Endodermal cell (in vitro differentiated cells): ENCODE results near the gene CDHR1. TPM values are rescaled to one million over a fixed set of nuclear protein-coding genes. Genes with fewer than 3 reads are reported as not detected.

Experiments used
- DNase-seq: peaks from one replicate; pipeline ENCODE4 v3.0.0-alpha.2; 2017
- H3K27ac ChIP-seq: 2 replicates; pipeline ENCODE4 v1.5.1; 2013; ENCODE audit warnings: mild to moderate bottlenecking, low read depth, low read length, moderate library complexity
- H3K27me3 ChIP-seq: 2 replicates; pipeline ENCODE4 v1.6.1; 2013; ENCODE audit warnings: mild to moderate bottlenecking, low read length, moderate library complexity; ENCODE audit not compliant: insufficient read depth, control insufficient read depth, poor library complexity, severe bottlenecking
- H3K36me3 ChIP-seq: 2 replicates; pipeline ENCODE4 v1.7.0; 2013; ENCODE audit warnings: mild to moderate bottlenecking, low read length, moderate library complexity; ENCODE audit not compliant: control insufficient read depth, insufficient read depth
- H3K4me1 ChIP-seq: one replicate; pipeline ENCODE4 v1.7.0; 2013; ENCODE audit warnings: low read length; ENCODE audit not compliant: control insufficient read depth, insufficient read depth
- H3K4me3 ChIP-seq: 2 replicates; pipeline ENCODE4 v1.5.1; 2013; ENCODE audit warnings: mild to moderate bottlenecking, low read length, moderate library complexity
- H3K9ac ChIP-seq: 2 replicates; pipeline ENCODE4 v1.6.1; 2013; ENCODE audit warnings: mild to moderate bottlenecking, low read length, moderate library complexity; ENCODE audit not compliant: poor library complexity, severe bottlenecking; ENCODE audit errors: extremely low read depth
- H3K9me3 ChIP-seq: 2 replicates; pipeline ENCODE4 v1.6.1; 2013; ENCODE audit warnings: mild to moderate bottlenecking, low read length, moderate library complexity; ENCODE audit not compliant: control insufficient read depth
- H3K27ac Mint-ChIP-seq: 2 replicates; pipeline ENCODE4 v1.8.0; 2020; ENCODE audit warnings: mixed read lengths
- H3K27me3 Mint-ChIP-seq: 2 replicates; pipeline ENCODE4 v1.8.0; 2021; ENCODE audit warnings: mild to moderate bottlenecking, mixed read lengths; ENCODE audit not compliant: insufficient read depth
- H3K36me3 Mint-ChIP-seq: 2 replicates; pipeline ENCODE4 v1.8.0; 2020; ENCODE audit warnings: low read depth, mixed read lengths
- H3K4me1 Mint-ChIP-seq: 2 replicates; pipeline ENCODE4 v1.8.0; 2020; ENCODE audit warnings: mixed read lengths
- H3K4me3 Mint-ChIP-seq: 2 replicates; pipeline ENCODE4 v1.8.0; 2020; ENCODE audit warnings: mild to moderate bottlenecking, moderate library complexity, mixed read lengths
- H3K9me3 Mint-ChIP-seq: 2 replicates; pipeline ENCODE4 v1.8.0; 2020; ENCODE audit warnings: mild to moderate bottlenecking, mixed read lengths
- WGBS, 2 experiments: methylation state at CpG; one replicate each; pipeline versions ENCODE4 v1.1.5 to v1.1.7; 2013; ENCODE audit warnings: missing lambda C conversion rate in 2 of 2, mixed read lengths in 1 of 2; ENCODE audit not compliant: insufficient coverage in 1 of 2, insufficient read length in 1 of 2; 5-methylcytosine and 5-hydroxymethylcytosine counted together
- total RNA-seq, 2 donors: library from RNA; stranded (reverse); fragmentation: NEBNext Ultra II Directional in 1 of 2; extraction: Animal tissue kit (Norgen Biotek cat#: 25700) in 1 of 2; gene quantifications; 2 replicates in 1 of 2; 3 replicates in 1 of 2; pipeline ENCODE4 v1.2.1, GENCODE V29; 2021
- TF ChIP-seq, protein P1 (sequence below): fragments of 200-600 bp; sonication (generic); conservative IDR thresholded peaks from 2 replicates; pipeline ENCODE4 v1.5.0; 2021; ENCODE audit warnings: antibody characterized with exemption, mild to moderate bottlenecking

The CDHR1 gene
- total RNA-seq, 2 donors from 2014 or later, result 0.77 to 4.1 TPM

DNA sequence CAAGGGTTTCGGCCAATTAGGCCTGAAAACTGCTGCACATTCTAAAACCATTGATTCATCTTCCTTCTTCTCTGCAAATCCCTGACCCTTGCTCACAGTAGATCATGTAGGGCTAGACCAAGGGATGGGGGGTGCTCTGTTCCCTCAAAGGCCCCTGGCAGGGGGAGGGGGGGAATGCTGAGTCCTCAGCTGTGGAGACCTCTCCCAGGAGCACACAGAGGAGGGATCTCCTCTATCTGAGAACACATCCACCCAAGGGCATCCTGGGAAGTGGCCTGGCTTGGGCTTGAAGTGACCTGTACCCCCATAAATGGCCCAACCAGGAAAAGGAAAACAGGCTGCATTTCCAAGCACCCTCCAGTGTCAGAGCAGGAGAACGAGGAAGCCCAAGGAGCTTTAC is 1.0 kb upstream of the CDHR1 start:
- no peak overlapping the region for H3K4me3 ChIP-seq
- no peaks in the 10 kb centered on the region for H3K36me3 ChIP-seq
- no peak overlapping the region for H3K9ac ChIP-seq
- no peak overlapping the region for H3K27ac ChIP-seq
- no peaks in the 10 kb centered on the region for H3K9me3 ChIP-seq
- H3K27me3 ChIP-seq, result peaks cover 89% of the 10 kb centered on the region
- peaks cover 11% of the 10 kb centered on the region for H3K4me1 Mint-ChIP-seq
- H3K36me3 Mint-ChIP-seq, result no peaks in the 10 kb centered on the region
- 90 to 100% methylated on average over 2 of the region's 2 CpGs for WGBS, 2 experiments
- H3K4me1 ChIP-seq, result no peaks in the 10 kb centered on the region
- peaks cover 81% of the 10 kb centered on the region for H3K27me3 Mint-ChIP-seq
- H3K4me3 Mint-ChIP-seq, result no peak overlapping the region
- H3K27ac Mint-ChIP-seq, result no peak overlapping the region
- TF ChIP-seq, protein P1, sequence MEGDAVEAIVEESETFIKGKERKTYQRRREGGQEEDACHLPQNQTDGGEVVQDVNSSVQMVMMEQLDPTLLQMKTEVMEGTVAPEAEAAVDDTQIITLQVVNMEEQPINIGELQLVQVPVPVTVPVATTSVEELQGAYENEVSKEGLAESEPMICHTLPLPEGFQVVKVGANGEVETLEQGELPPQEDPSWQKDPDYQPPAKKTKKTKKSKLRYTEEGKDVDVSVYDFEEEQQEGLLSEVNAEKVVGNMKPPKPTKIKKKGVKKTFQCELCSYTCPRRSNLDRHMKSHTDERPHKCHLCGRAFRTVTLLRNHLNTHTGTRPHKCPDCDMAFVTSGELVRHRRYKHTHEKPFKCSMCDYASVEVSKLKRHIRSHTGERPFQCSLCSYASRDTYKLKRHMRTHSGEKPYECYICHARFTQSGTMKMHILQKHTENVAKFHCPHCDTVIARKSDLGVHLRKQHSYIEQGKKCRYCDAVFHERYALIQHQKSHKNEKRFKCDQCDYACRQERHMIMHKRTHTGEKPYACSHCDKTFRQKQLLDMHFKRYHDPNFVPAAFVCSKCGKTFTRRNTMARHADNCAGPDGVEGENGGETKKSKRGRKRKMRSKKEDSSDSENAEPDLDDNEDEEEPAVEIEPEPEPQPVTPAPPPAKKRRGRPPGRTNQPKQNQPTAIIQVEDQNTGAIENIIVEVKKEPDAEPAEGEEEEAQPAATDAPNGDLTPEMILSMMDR, result no peak
- H3K9me3 Mint-ChIP-seq, result no peaks in the 10 kb centered on the region
- DNase-seq, result no peak

DNA sequence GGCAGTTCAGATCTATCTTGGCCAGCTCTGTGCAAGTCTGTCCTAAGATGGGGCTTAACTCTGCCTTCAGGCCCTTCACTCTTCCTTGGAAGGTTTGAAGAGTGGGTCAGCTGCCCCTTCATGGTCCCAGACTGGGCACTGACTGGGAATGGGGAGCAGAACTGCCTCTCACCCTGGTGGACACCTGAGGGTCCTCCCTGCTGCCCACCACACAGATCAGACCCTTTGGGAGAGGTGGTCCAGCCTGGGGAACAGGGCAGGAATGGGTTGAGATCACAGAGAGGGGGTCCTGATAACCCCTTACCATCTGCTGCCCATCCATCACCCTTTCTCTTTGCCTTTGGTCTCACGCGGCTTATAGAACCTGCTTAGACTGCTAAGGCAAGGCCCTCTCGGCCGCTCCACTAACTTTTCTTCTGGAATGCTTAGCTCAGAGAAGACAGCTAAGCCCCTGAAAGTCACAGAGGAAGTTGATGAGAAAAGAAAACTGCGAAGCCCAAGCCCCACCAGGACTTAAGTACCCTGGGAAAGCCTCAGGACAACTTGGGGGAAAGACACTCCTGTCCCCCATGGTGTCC is 402 bp upstream of the CDHR1 start:
- 47 to 74% methylated on average over 4 to 5 of the region's 5 CpGs for WGBS, 2 experiments
- H3K9me3 Mint-ChIP-seq, result no peaks in the 10 kb centered on the region

GRCh38 chr10:84195044-84195830 is 900 bp downstream of the CDHR1 start:
- no peak overlapping the region for H3K9ac ChIP-seq
- H3K4me1 Mint-ChIP-seq, result peaks cover 11% of the 10 kb centered on the region
- 41 to 43% methylated on average over 23 to 43 of the region's 43 CpGs for WGBS, 2 experiments
- peaks cover 95% of the 10 kb centered on the region for H3K27me3 ChIP-seq
- H3K4me3 Mint-ChIP-seq, result peak overlapping the region; percentile 45
- no peaks in the 10 kb centered on the region for H3K4me1 ChIP-seq
- no peaks in the 10 kb centered on the region for H3K9me3 ChIP-seq
- H3K27ac ChIP-seq, result no peak overlapping the region
- H3K36me3 ChIP-seq, result no peaks in the 10 kb centered on the region
- H3K36me3 Mint-ChIP-seq, result no peaks in the 10 kb centered on the region
- DNase-seq, result peak; percentile 59
- peaks cover 86% of the 10 kb centered on the region for H3K27me3 Mint-ChIP-seq
- H3K27ac Mint-ChIP-seq, result no peak overlapping the region
- TF ChIP-seq, protein P1, result no peak
- H3K9me3 Mint-ChIP-seq, result no peaks in the 10 kb centered on the region
- H3K4me3 ChIP-seq, result peak overlapping the region; percentile 39

More for the DNA sequence above, 402 bp upstream of the CDHR1 start:
- Mint-ChIP-seq H3K36me3 (no peaks in the 10 kb centered on the region), H3K27ac (no peak overlapping the region), H3K4me1 (peaks cover 11% of the 10 kb centered on the region), H3K4me3 (peak overlapping the region; percentile 45), H3K27me3 (peaks cover 87% of the 10 kb centered on the region)
- H3K9me3 ChIP-seq, result no peaks in the 10 kb centered on the region
- peak overlapping the region; percentile 39 for H3K4me3 ChIP-seq
- no peak overlapping the region for H3K9ac ChIP-seq
- H3K27me3 ChIP-seq, result peaks cover 90% of the 10 kb centered on the region
- TF ChIP-seq, protein P1, result no peak
- H3K27ac ChIP-seq, result no peak overlapping the region
- H3K4me1 ChIP-seq, result no peaks in the 10 kb centered on the region
- no peak for DNase-seq
- no peaks in the 10 kb centered on the region for H3K36me3 ChIP-seq
